Measurements from ENCODE around the gene POU6F2. TPM values are rescaled to one million over a fixed set of nuclear protein-coding genes. Genes with fewer than 3 reads are reported as not detected.

POU6F2 gene
- total RNA-seq, 1 donor from 2014 or later: 7.9 TPM

DNA sequence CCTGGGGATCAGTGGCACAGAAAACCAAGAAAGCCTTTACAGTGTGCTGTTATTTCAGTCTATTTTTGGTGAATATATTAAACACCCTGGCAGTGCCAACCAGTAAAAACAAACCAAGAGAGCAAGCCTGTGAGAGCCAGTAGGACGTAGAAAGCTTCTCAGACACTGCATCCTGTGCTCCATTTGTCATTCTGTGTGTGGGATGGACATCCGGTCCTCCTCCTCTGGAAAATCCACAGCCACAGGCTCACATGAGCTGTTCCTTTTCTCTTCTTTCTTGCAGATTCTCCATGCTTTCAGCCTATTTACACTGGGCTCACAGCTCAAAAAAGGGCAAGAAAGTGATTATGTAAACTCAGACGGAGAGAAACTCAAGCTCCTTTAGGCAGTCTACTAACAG is 468.8 kb downstream of the POU6F2 start:
- TF ChIP-seq, protein P1, sequence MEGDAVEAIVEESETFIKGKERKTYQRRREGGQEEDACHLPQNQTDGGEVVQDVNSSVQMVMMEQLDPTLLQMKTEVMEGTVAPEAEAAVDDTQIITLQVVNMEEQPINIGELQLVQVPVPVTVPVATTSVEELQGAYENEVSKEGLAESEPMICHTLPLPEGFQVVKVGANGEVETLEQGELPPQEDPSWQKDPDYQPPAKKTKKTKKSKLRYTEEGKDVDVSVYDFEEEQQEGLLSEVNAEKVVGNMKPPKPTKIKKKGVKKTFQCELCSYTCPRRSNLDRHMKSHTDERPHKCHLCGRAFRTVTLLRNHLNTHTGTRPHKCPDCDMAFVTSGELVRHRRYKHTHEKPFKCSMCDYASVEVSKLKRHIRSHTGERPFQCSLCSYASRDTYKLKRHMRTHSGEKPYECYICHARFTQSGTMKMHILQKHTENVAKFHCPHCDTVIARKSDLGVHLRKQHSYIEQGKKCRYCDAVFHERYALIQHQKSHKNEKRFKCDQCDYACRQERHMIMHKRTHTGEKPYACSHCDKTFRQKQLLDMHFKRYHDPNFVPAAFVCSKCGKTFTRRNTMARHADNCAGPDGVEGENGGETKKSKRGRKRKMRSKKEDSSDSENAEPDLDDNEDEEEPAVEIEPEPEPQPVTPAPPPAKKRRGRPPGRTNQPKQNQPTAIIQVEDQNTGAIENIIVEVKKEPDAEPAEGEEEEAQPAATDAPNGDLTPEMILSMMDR (conservative IDR thresholded peaks at IDR 0.05): no peak
- H3K9me3 Mint-ChIP-seq: peaks cover 3% of the 10 kb centered on the region
- no peak overlapping the region for H3K4me3 Mint-ChIP-seq
- no peaks in the 10 kb centered on the region for H3K36me3 Mint-ChIP-seq (ENCODE audit: low read depth)
- peaks cover 9% of the 10 kb centered on the region for H3K4me1 Mint-ChIP-seq
- DNase-seq (ENCODE audit: low read depth, low spot score): no peak
- no peaks in the 10 kb centered on the region for H3K27me3 Mint-ChIP-seq (ENCODE audit: low read depth)
- H3K27ac Mint-ChIP-seq (ENCODE audit: unreplicated experiment): no peak overlapping the region

DNA sequence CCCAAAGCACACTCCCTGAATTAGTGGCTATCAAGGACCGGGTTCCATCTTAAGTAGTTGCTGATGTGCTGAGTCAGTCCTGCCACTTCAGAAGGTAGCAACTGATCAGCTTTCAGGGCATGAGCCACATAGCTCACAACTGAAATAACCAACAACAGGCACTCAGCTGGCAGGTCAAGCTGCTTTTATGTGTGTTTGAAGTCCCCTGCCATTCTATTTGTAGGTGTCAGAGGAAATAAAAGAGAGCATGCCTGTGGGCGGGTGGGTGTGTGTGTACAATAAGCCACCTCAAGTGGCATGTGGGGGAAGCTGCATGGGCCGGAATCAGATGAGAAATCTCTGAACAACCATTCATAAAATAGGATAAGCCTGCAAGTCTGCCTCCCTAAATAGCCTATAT is 474.2 kb downstream of the POU6F2 start:
- no peak overlapping the region for H3K4me3 Mint-ChIP-seq
- TF ChIP-seq, protein P1 (conservative IDR thresholded peaks at IDR 0.05): no peak
- H3K4me1 Mint-ChIP-seq: peaks cover 7% of the 10 kb centered on the region
- no peak for DNase-seq (ENCODE audit: low read depth, low spot score)
- no peaks in the 10 kb centered on the region for H3K27me3 Mint-ChIP-seq (ENCODE audit: low read depth)
- H3K27ac Mint-ChIP-seq (ENCODE audit: unreplicated experiment): no peak overlapping the region
- H3K36me3 Mint-ChIP-seq (ENCODE audit: low read depth): no peaks in the 10 kb centered on the region
- H3K9me3 Mint-ChIP-seq: peaks cover 3% of the 10 kb centered on the region

DNA sequence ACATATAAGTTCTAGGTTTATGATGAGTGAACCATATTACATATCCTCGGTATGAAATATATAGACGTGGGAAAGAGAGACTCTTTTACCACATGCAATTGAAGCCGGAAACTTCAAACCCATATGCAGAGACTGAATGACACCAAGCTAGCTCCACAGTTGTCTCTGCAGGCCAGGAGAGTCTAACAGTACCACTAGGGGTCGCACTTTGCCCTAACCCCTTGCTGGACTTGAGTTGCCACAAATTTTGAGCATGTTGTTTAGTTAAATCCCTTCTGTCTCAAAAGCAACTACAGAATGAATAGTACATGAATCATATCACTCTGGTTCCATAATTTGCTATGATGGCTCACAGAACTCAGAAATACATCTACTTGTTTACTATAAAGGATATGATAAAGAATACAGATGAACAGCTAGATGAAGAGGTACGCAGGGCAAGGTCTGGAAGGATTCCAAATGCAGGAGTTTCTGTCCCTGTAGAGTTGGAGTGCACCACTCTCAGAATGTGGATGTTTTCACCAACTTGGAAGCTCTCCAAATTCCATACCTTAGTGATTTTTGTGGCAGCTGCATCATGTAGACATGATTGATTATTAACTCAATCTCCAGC is 476.1 kb downstream of the POU6F2 start:
- DNase-seq (ENCODE audit: low read depth, low spot score): peak; percentile 56
- Mint-ChIP-seq H3K4me1 (peaks cover 10% of the 10 kb centered on the region), H3K27ac (ENCODE audit: unreplicated experiment) (no peak overlapping the region), H3K36me3 (ENCODE audit: low read depth) (no peaks in the 10 kb centered on the region), H3K27me3 (ENCODE audit: low read depth) (no peaks in the 10 kb centered on the region), H3K4me3 (no peak overlapping the region), H3K9me3 (peaks cover 3% of the 10 kb centered on the region)
- TF ChIP-seq, protein P1 (conservative IDR thresholded peaks at IDR 0.05): peak; percentile 72

DNA sequence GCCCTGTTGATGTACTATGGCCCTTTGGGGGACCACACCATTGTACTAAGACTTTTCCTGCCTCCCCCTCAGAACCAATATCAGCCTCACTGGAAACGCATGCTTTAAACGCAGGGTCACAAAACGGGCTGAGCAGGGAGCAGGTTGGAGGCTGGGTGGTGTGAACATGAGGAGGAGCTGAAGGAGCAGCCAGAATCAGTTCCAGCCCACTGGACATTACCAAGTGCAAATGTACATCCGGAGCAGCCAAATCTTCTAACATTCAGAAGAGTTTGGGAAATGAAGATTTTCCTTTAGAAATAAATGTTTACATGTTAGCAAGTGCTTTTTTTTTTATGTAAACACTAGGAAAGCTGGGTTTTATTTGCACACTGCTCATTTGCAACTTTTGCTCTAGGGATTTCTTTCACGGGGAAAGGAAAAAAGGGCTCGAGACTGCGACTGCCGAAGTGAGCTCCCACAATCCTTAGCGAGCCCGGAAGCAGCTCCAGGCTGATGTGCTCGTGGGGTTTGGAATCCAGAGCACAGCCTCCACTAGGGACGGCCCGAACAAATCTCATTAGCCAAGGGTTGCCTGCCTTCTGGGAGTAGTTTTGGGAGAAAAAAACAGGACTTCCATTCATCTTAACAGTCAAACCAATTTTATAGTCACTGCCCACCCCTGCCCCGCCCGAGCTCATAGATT is 480.5 kb downstream of the POU6F2 start:
- no peak overlapping the region for H3K27ac Mint-ChIP-seq (ENCODE audit: unreplicated experiment)
- peaks cover 24% of the 10 kb centered on the region for H3K4me1 Mint-ChIP-seq
- TF ChIP-seq, protein P1 (conservative IDR thresholded peaks at IDR 0.05): no peak
- no peak for DNase-seq (ENCODE audit: low read depth, low spot score)
- H3K27me3 Mint-ChIP-seq (ENCODE audit: low read depth): no peaks in the 10 kb centered on the region
- H3K9me3 Mint-ChIP-seq: no peaks in the 10 kb centered on the region
- no peaks in the 10 kb centered on the region for H3K36me3 Mint-ChIP-seq (ENCODE audit: low read depth)
- no peak overlapping the region for H3K4me3 Mint-ChIP-seq

DNA sequence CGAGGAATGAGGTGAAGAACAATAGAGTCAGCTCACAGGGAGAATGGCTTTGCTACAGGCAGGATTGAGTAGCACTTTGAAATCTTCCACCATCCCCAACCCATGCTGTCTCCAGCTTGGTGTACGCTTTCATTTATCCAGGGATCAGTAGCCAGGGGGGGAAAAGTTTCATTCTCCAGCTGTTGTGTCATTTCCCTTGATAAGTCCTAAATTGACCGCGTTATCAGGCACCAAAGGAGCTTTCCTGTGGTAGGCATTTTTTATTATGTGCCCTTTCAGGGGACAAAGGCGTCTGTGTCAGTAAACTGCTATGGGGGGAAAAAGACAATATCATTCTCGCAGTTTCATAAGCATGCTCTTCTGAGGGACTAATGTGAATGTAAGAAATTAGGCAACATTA is 481.9 kb downstream of the POU6F2 start:
- no peaks in the 10 kb centered on the region for H3K36me3 Mint-ChIP-seq (ENCODE audit: low read depth)
- no peaks in the 10 kb centered on the region for H3K27me3 Mint-ChIP-seq (ENCODE audit: low read depth)
- H3K27ac Mint-ChIP-seq (ENCODE audit: unreplicated experiment): peak overlapping the region; percentile 0
- H3K9me3 Mint-ChIP-seq: no peaks in the 10 kb centered on the region
- DNase-seq (ENCODE audit: low read depth, low spot score): no peak
- TF ChIP-seq, protein P1 (conservative IDR thresholded peaks at IDR 0.05): no peak
- H3K4me3 Mint-ChIP-seq: no peak overlapping the region
- H3K4me1 Mint-ChIP-seq: peaks cover 24% of the 10 kb centered on the region
